Measurements from ENCODE around the gene ILF3. TPM values are rescaled to one million over a fixed set of nuclear protein-coding genes. Genes with fewer than 3 reads are reported as not detected.

ILF3 gene
- total and polyA plus RNA-seq, 3 donors from 2014 or later: 246 to 263 (median 253) TPM

DNA sequence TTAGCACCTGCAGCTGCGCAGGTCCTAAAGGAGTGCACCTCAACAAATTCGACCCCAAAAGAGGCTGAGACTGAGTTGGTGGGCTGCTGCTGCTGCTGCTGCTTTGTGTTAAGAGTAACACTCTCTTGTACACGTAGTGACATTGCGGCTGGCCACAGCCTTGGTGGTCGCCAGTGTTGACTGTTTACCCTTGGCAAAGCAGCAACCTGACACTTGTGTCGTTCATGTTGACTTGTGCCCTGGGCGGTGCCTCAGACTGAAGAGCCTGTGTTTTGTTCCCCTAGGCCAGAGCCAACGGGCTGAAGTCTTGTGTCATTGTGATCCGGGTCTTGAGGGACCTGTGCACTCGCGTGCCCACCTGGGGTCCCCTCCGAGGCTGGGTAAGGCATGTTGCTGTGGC, 24.7 kb downstream of the ILF3 start:
- no peaks in the 10 kb centered on the region for H3K36me3 ChIP-seq (ENCODE audit: low read depth, missing control alignments)
- no peaks in the 10 kb centered on the region for H3K4me1 ChIP-seq
- intact Hi-C loops (cut with DNase I; ENCODE audit: low total_unique reads): no loop called here
- WGBS, 2 donors: 88 to 91% methylated on average over 5 to 12 of the region's 12 CpGs
- no peak for TF ChIP-seq POLR2A (IDR thresholded peaks at IDR 0.05)
- TF ChIP-seq, protein P1, sequence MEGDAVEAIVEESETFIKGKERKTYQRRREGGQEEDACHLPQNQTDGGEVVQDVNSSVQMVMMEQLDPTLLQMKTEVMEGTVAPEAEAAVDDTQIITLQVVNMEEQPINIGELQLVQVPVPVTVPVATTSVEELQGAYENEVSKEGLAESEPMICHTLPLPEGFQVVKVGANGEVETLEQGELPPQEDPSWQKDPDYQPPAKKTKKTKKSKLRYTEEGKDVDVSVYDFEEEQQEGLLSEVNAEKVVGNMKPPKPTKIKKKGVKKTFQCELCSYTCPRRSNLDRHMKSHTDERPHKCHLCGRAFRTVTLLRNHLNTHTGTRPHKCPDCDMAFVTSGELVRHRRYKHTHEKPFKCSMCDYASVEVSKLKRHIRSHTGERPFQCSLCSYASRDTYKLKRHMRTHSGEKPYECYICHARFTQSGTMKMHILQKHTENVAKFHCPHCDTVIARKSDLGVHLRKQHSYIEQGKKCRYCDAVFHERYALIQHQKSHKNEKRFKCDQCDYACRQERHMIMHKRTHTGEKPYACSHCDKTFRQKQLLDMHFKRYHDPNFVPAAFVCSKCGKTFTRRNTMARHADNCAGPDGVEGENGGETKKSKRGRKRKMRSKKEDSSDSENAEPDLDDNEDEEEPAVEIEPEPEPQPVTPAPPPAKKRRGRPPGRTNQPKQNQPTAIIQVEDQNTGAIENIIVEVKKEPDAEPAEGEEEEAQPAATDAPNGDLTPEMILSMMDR (IDR thresholded peaks at IDR 0.05): no peak
- H3K27me3 ChIP-seq: no peaks in the 10 kb centered on the region
- no peak overlapping the region for H3K27ac ChIP-seq
- DNase-seq: no peak
- H3K9me3 ChIP-seq: no peaks in the 10 kb centered on the region
- no peak overlapping the region for H3K4me3 ChIP-seq

- Histone ChIP-seq H3K27ac (no peak overlapping the region), H3K9me3 (no peaks in the 10 kb centered on the region), H3K27me3 (no peaks in the 10 kb centered on the region), H3K36me3 (ENCODE audit: low read depth, missing control alignments) (no peaks in the 10 kb centered on the region), H3K4me3 (no peak overlapping the region), H3K4me1 (no peaks in the 10 kb centered on the region)
- TF ChIP-seq POLR2A (IDR thresholded peaks at IDR 0.05): no peak
- TF ChIP-seq, protein P1 (IDR thresholded peaks at IDR 0.05): no peak
- 91 to 95% methylated on average over 14 to 18 of the region's 18 CpGs for WGBS, 2 donors
- no peak for DNase-seq
- intact Hi-C loops (cut with DNase I; ENCODE audit: low total_unique reads): no loop called here
Measured at GRCh38 chr19:10679743-10680142, 25.6 kb downstream of the ILF3 start.

DNA sequence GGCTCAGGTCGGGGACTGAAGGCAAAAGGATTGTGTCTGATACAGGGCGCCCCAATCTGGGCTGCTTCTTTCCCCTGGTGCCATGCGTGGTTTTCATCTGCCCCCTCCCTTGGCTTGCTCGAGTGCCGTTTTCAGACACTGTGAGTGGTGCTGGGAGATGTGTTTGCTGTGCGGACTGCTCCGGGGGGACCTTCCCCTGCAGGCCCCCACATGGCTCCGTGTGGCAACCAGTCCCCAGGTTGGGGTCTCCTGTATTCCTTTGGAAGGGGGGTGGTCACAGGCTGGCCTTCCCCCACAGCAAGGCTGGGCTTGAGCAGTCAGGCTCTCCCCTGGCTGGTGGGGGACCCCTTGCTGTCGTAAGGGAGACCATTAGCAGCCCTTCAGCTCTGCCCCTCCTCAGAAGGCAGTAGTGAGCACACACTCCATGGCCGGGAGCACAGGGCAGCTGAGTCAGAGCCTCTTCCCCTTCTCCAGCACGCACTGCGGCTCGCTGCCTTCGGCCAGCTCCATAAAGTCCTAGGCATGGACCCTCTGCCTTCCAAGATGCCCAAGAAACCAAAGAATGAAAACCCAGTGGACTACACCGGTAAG, 26.5 kb downstream of the ILF3 start:
- H3K27ac ChIP-seq: no peak overlapping the region
- no peaks in the 10 kb centered on the region for H3K9me3 ChIP-seq
- H3K4me3 ChIP-seq: no peak overlapping the region
- no peaks in the 10 kb centered on the region for H3K27me3 ChIP-seq
- no peak for DNase-seq
- peaks cover 5% of the 10 kb centered on the region for H3K4me1 ChIP-seq
- WGBS, 2 donors: 92 to 95% methylated on average over 13 to 15 of the region's 15 CpGs
- intact Hi-C loops (cut with DNase I; ENCODE audit: low total_unique reads): no loop called here
- TF ChIP-seq, protein P1 (IDR thresholded peaks at IDR 0.05): no peak
- no peak for TF ChIP-seq POLR2A (IDR thresholded peaks at IDR 0.05)
- H3K36me3 ChIP-seq (ENCODE audit: low read depth, missing control alignments): no peaks in the 10 kb centered on the region

- Histone ChIP-seq H3K4me1 (peaks cover 9% of the 10 kb centered on the region), H3K27ac (no peak overlapping the region), H3K36me3 (ENCODE audit: low read depth, missing control alignments) (no peaks in the 10 kb centered on the region), H3K4me3 (no peak overlapping the region), H3K9me3 (no peaks in the 10 kb centered on the region), H3K27me3 (no peaks in the 10 kb centered on the region)
- no peak for TF ChIP-seq POLR2A (IDR thresholded peaks at IDR 0.05)
- TF ChIP-seq, protein P1 (IDR thresholded peaks at IDR 0.05): no peak
- intact Hi-C loops (cut with DNase I; ENCODE audit: low total_unique reads): no loop called here
- 94 to 100% methylated on average over 3 to 4 of the region's 4 CpGs for WGBS, 2 donors
- DNase-seq: no peak
Measured at GRCh38 chr19:10681658-10682057, 27.5 kb downstream of the ILF3 start.

DNA sequence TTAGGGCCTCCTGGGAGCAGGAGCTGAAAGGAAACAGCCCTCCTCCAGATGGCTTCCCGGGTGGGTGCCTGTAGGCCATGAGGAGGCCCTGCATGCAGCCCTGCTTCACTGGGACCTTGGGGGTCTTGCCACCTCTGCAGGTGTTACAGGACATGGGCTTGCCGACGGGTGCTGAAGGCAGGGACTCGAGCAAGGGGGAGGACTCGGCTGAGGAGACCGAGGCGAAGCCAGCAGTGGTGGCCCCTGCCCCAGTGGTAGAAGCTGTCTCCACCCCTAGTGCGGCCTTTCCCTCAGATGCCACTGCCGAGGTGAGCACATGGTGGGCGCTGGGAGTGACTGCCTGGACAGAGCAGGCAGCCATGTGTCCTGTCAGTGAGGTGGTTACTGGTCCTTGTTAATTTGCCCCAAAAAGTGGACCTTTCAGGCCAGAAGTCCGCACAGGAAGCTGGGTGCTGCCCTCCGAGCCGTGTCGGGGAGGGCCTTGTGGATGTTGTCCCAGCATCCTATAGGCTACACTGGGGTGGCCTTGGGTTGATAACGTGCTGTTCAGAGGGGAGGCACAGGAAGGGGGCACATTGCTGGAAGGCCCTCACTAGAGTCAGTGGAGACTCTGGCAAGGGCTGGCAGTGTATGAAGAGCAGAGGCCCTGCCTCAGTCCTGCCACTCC, 28.4 kb downstream of the ILF3 start:
- Histone ChIP-seq H3K9me3 (no peaks in the 10 kb centered on the region), H3K27ac (no peak overlapping the region), H3K27me3 (no peaks in the 10 kb centered on the region), H3K36me3 (ENCODE audit: low read depth, missing control alignments) (no peaks in the 10 kb centered on the region), H3K4me3 (no peak overlapping the region), H3K4me1 (peaks cover 15% of the 10 kb centered on the region)
- 72 to 83% methylated on average over 15 of the region's 15 CpGs for WGBS, 2 donors
- TF ChIP-seq, protein P1 (IDR thresholded peaks at IDR 0.05): no peak
- TF ChIP-seq POLR2A (IDR thresholded peaks at IDR 0.05): no peak
- DNase-seq: no peak
- intact Hi-C loops (cut with DNase I; ENCODE audit: low total_unique reads): no loop called here
